Epithelial cell of prostate (primary cell): Measurements from ENCODE around the gene TMOD2.

Experiments used
- DNase-seq: peaks from one replicate; pipeline ENCODE4 v3.0.0-alpha.2; 2011; ENCODE audit warnings: low read depth, low spot score
- H3K27ac ChIP-seq: fragments of 450-650 bp; 2 replicates; pipeline ENCODE4 v1.5.1; 2017; ENCODE audit warnings: mild to moderate bottlenecking

TMOD2 gene

GRCh38 chr15:51846463-51847230 lies 95.2 kb downstream of the TMOD2 start:
- H3K27ac ChIP-seq = peak overlapping the region; percentile 90
- peak; percentile 40 for DNase-seq

- no peak overlapping the region for H3K27ac ChIP-seq
- DNase-seq = no peak
These were observed 97.4 kb downstream of the TMOD2 start for GRCh38 chr15:51848811-51849210.

DNA sequence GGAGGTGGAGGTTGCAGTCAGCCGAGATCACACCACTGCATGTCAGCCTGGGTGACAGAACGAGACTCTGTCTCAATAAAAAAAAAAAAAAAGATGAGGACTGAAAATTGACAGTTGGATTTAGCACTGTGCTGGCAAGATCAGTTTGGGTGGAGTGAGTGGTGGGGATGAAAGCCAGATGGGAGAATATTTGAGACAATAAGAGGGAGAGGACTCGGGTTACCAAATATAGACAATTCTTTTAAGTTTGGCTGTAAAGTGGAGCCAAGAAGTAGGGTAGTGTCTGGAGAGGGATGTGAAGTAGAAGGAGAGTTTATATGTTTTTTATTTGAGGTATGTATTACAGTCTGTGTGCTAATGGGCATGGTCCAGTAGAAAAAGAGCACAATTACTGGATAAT lies 98.5 kb downstream of the TMOD2 start:
- no peak for DNase-seq
- H3K27ac ChIP-seq = no peak overlapping the region

- peak overlapping the region; percentile 51 for H3K27ac ChIP-seq
- DNase-seq = no peak
These were observed 102.6 kb downstream of the TMOD2 start for GRCh38 chr15:51853998-51854397.

DNA sequence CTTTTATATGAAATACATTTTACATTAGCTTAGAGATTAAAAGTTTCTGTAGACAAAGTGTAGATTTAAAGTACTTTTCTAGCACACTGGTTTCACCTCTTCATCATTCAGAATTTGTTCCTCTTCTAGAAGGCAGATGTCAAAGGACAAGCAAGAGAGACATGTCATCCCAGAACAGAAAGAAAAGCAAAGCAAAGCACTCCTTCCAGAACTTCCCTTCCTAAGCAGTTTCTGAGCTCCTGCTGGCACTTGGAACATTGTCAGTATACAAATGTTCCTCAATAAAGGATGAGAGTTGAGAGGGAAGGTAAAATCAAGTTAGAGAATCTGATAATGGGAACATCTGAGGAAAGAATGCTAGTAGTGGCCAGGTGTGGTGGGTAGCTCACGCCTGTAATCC lies 104.2 kb downstream of the TMOD2 start:
- no peak for DNase-seq
- peak overlapping the region; percentile 14 for H3K27ac ChIP-seq

DNA sequence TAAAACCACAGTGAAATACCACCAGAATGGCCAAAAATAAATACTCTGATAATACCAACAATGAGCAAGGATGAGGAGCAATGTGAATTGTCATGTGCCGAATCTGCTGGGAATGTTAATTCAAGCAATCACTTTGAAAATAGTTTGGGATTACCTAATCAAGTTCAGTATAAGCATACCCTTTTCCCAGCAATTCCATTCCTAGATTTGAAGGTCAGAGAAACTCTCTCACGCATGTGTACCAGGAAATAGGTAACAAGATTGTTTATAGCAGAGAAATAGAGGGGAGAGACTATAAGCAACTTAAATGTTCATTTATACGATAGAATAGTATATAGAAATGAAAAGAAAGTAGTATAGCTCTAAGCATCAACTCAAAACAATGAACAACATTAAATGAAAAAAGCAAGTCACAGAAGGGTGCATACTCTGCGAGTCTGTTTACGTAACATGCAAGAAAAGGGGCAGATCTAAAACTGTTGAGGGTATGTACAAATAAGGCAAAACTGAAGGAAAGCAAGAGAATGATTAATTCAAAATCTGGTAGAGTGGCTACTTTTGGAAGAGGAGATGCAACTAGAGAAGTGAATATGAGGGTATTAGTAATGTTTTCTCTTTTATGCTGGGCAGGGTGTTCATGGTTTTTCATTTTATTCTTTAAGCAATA lies 105.5 kb downstream of the TMOD2 start:
- no peak overlapping the region for H3K27ac ChIP-seq
- DNase-seq = no peak

DNA sequence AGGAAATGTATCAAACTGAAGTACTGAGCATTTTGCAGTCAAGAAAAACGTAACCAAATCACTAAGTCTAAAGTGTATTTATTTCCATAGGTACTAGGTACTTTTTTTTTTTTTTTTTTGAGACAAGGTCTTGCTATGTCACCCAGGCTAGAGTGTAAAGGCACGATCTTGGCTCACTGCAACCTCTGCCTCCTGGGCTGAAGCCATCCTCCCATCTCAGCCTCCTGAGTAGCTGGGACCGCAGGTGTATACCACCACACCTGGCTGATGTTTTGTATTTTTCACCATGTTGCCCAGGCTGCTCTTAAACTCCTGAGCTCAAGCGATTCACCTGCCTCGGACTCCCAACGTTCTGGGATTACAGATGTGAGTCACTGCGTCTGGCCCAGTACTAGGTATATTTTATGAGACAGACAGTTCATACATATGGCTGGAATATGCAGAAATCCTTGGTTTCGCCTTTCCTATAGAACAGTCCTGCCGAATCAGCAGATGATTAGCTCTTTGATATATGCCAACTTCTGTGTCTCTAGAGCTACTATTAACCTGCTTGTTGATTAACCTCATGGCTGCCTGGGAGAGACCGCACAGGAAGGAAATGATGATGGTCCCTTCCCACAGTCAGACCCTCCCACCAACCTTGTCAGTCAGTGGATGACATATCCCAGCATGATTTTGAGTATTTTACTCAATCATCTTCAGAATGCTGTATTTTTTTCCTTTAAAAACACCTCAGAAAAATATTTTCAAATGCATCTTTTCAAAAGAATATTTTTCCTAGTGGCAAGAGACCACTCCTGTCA lies 110.4 kb downstream of the TMOD2 start:
- peak overlapping the region; percentile 100 for H3K27ac ChIP-seq
- no peak for DNase-seq

- H3K27ac ChIP-seq = peak overlapping the region; percentile 100
- DNase-seq = no peak
These were observed 111.7 kb downstream of the TMOD2 start for GRCh38 chr15:51863131-51863530.

DNA sequence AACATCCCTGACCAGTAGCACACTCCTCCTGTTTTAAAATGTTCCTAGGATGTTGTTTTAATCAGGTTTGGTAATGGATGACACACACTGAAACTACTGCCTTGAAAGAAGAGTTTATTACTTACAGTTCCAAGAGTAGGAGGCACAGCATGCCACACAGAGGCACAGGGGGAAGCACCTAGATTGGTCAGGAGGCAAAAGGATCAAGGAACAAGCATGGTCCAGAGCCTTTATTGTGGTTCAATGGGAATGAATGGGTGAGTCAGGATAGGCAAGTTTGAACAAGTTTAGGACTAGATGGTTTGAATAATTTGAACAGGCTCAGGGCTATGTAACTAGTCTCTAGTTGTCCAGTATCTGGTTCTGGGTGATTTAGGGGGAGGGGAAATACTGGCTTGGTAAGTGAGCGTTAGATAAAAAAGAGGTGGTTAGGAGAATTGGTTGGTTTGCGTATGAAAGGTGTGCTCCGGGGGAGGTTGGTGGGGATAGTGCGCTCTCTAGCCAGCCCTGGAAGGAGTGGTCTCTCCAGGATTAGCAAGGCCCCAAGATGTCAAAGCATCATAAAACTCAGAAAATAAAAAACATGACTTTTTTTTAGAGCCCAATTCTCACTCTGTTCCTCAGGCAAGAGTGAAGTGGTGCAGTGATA lies 113.1 kb downstream of the TMOD2 start:
- H3K27ac ChIP-seq = peak overlapping the region; percentile 100
- DNase-seq = peak; percentile 97

DNA sequence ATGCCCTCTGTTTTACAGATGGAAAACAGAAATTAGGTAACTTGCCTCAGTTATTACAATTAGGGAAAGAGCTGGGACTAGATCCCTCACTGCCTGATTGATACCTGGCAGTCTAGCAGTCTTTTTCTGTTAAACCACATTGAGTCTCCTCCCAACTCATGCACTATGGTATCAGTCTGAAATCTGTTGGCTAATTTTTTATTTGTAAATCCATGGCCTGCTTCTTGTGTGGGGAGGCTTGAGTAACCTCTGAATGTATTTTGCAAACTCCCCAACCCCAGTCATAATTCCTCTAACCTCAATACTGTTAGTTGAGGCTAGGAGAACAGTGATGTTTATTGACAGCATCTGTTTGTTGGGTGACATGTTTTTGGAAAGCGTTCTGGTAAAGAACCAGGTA lies 113.9 kb downstream of the TMOD2 start:
- DNase-seq = no peak
- H3K27ac ChIP-seq = peak overlapping the region; percentile 100
